ENCODE results near the gene TTC9C. TPM values are rescaled to one million over a fixed set of nuclear protein-coding genes. Genes with fewer than 3 reads are reported as not detected.

The TTC9C gene
- total RNA-seq, 3 donors from 2014 or later = 19.2 to 26.2 (median 25.8) TPM

- H3K27ac ChIP-seq = peak overlapping the region; percentile 83 to 92
- H3K27me3 ChIP-seq = no peaks in the 10 kb centered on the region
- H3K9me3 ChIP-seq = no peaks in the 10 kb centered on the region
- H3K36me3 ChIP-seq = no peaks in the 10 kb centered on the region
- intact Hi-C loops (cut with DNase I; ENCODE audit: low total_unique reads) = no loop called here
- H3K4me3 ChIP-seq = peak overlapping the region; percentile 64 to 87 (median 75)
- DNase-seq (ENCODE audit: low spot score in 2 of 2) = no peak
- no peak for TF ChIP-seq POLR2A (IDR thresholded peaks at IDR 0.05)
- TF ChIP-seq POLR2AphosphoS5 (IDR thresholded peaks at IDR 0.05) = no peak
- TF ChIP-seq CTCF (IDR thresholded peaks at IDR 0.05) = no peak
- peaks cover 3 to 16% of the 10 kb centered on the region in 2 donors for H3K4me1 ChIP-seq
These were observed 22.9 kb upstream of the TTC9C start for GRCh38 chr11:62705413-62705812.

- Histone ChIP-seq H3K4me3 (peak overlapping the region; percentile 64 to 87 (median 75)), H3K36me3 (no peaks in the 10 kb centered on the region), H3K27me3 (no peaks in the 10 kb centered on the region), H3K4me1 (peaks cover 3 to 16% of the 10 kb centered on the region in 2 donors), H3K9me3 (no peaks in the 10 kb centered on the region), H3K27ac (peak overlapping the region; percentile 83 to 92)
- TF ChIP-seq POLR2AphosphoS5 (IDR thresholded peaks at IDR 0.05) (peak; percentile 50 to 64 (median 64)), POLR2A (IDR thresholded peaks at IDR 0.05) (no peak)
- peak; percentile 91 to 94 for DNase-seq (ENCODE audit: low spot score in 2 of 2)
- intact Hi-C loops (cut with DNase I; ENCODE audit: low total_unique reads) = no loop called here
These were observed 22.1 kb upstream of the TTC9C start for GRCh38 chr11:62705880-62706849.

- DNase-seq (ENCODE audit: low spot score in 2 of 2) = no peak
- H3K4me3 ChIP-seq = peak overlapping the region; percentile 64 to 87 (median 75)
- intact Hi-C loops (cut with DNase I; ENCODE audit: low total_unique reads) = no loop called here
- no peaks in the 10 kb centered on the region for H3K36me3 ChIP-seq
- H3K27ac ChIP-seq = peak overlapping the region; percentile 83 to 92
- no peaks in the 10 kb centered on the region for H3K9me3 ChIP-seq
- peaks cover 3 to 16% of the 10 kb centered on the region in 2 donors for H3K4me1 ChIP-seq
- TF ChIP-seq POLR2AphosphoS5 (IDR thresholded peaks at IDR 0.05) (no peak), CTCF (IDR thresholded peaks at IDR 0.05) (no peak), POLR2A (IDR thresholded peaks at IDR 0.05) (no peak)
- no peaks in the 10 kb centered on the region for H3K27me3 ChIP-seq
These were observed 21.4 kb upstream of the TTC9C start for GRCh38 chr11:62706850-62707247.

- H3K4me3 ChIP-seq = peak within 1 kb of the TSS; percentile 64 to 87 (median 85)
- H3K27me3 ChIP-seq = no peaks in the 10 kb centered on the region
- peak within 1 kb of the TSS; percentile 96 for H3K27ac ChIP-seq
- peaks cover 3 to 16% of the 10 kb centered on the region in 2 donors for H3K4me1 ChIP-seq
- no peaks in the 10 kb centered on the region for H3K9me3 ChIP-seq
- intact Hi-C loops (cut with DNase I; ENCODE audit: low total_unique reads) = no loop called here
- no peaks in the 10 kb centered on the region for H3K36me3 ChIP-seq
- TF ChIP-seq POLR2AphosphoS5 (IDR thresholded peaks at IDR 0.05) (no peak), POLR2A (IDR thresholded peaks at IDR 0.05) (no peak), CTCF (IDR thresholded peaks at IDR 0.05) (no peak)
- DNase-seq (ENCODE audit: low spot score in 2 of 2) = no peak
These were observed 20.9 kb upstream of the TTC9C start, which contains the start of the genes BSCL2 and GNG3 for GRCh38 chr11:62707277-62707861. Gene BSCL2 (minus strand): TSS chr11:62707424. CDS start chr11:62707195, 229 bp downstream. Gene GNG3 (plus strand): TSS chr11:62707676. CDS start chr11:62708296, 620 bp downstream.

GRCh38 chr11:62708392-62708791, 19.9 kb upstream of the TTC9C start:
- TF ChIP-seq POLR2AphosphoS5 (IDR thresholded peaks at IDR 0.05) = no peak
- H3K36me3 ChIP-seq = no peaks in the 10 kb centered on the region
- peak overlapping the region; percentile 96 for H3K27ac ChIP-seq
- no peaks in the 10 kb centered on the region for H3K27me3 ChIP-seq
- intact Hi-C loops (cut with DNase I; ENCODE audit: low total_unique reads) = no loop called here
- no peaks in the 10 kb centered on the region for H3K9me3 ChIP-seq
- H3K4me3 ChIP-seq = peak overlapping the region; percentile 62 to 85 (median 69)
- peaks cover 3 to 16% of the 10 kb centered on the region in 2 donors for H3K4me1 ChIP-seq
- no peak for DNase-seq (ENCODE audit: low spot score in 2 of 2)

Data from breast epithelium (tissue), 4 donors.